ENCODE data around the gene PPM1K.

- TF ChIP-seq, protein P1, sequence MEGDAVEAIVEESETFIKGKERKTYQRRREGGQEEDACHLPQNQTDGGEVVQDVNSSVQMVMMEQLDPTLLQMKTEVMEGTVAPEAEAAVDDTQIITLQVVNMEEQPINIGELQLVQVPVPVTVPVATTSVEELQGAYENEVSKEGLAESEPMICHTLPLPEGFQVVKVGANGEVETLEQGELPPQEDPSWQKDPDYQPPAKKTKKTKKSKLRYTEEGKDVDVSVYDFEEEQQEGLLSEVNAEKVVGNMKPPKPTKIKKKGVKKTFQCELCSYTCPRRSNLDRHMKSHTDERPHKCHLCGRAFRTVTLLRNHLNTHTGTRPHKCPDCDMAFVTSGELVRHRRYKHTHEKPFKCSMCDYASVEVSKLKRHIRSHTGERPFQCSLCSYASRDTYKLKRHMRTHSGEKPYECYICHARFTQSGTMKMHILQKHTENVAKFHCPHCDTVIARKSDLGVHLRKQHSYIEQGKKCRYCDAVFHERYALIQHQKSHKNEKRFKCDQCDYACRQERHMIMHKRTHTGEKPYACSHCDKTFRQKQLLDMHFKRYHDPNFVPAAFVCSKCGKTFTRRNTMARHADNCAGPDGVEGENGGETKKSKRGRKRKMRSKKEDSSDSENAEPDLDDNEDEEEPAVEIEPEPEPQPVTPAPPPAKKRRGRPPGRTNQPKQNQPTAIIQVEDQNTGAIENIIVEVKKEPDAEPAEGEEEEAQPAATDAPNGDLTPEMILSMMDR (IDR thresholded peaks at IDR 0.05 in 2 of 3, conservative IDR thresholded peaks at IDR 0.05 in 1 of 3; ENCODE audit: borderline replicate concordance in 1 of 3, insufficient read depth in 1 of 3, low read depth in 2 of 3, low read length in 2 of 3) = no peak
- TF ChIP-seq YY1 (IDR thresholded peaks at IDR 0.05; ENCODE audit: extremely low read depth, insufficient replicate concordance, low read depth, low read length) (no peak), POLR2A (IDR thresholded peaks at IDR 0.05; ENCODE audit: borderline replicate concordance, extremely low read depth, insufficient read depth, insufficient read length) (no peak), ELF1 (IDR thresholded peaks at IDR 0.05; ENCODE audit: borderline replicate concordance, low read depth) (no peak)
- TF ChIP-seq, protein P2, sequence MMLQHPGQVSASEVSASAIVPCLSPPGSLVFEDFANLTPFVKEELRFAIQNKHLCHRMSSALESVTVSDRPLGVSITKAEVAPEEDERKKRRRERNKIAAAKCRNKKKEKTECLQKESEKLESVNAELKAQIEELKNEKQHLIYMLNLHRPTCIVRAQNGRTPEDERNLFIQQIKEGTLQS (IDR thresholded peaks at IDR 0.05) = no peak
Observed at GRCh38 chr4:88327665-88328064, 43.3 kb upstream of the PPM1K start.

Measured in HCT116 (cell line).